SK-N-SH (cell line): ENCODE results near the gene SELENOS. TPM values are rescaled to one million over a fixed set of nuclear protein-coding genes. Genes with fewer than 3 reads are reported as not detected.

Experiments used
- CTCF ChIA-PET: fragments of 300-600, 350-600 bp; formaldehyde crosslinking; extraction: SDS; loops from one replicate; lab custom pipeline; 2021; lab: Yijun Ruan, JAX
- POLR2A ChIA-PET: fragments of 350-600 bp; sonication (Branson Sonifier 250); formaldehyde crosslinking; extraction: SDS; loops from one replicate; lab custom pipeline; 2020; ENCODE audit warnings: antibody characterized with exemption, inconsistent platforms; lab: Yijun Ruan, JAX
- DNase-seq: peaks from one replicate; pipeline ENCODE4 v3.0.0; 2012
- H2AFZ ChIP-seq: fragments of 200-600 bp; sonication (generic); 2 replicates; pipeline ENCODE4 v1.8.1; 2016; ENCODE audit warnings: antibody characterized with exemption, mild to moderate bottlenecking, low read depth
- H3F3A ChIP-seq: fragments of 200-600 bp; sonication (generic); replicated peaks from 2 replicates; pipeline ENCODE3; 2016; ENCODE audit warnings: antibody characterized with exemption, mild to moderate bottlenecking; ENCODE audit not compliant: insufficient read depth
- H3K27ac ChIP-seq, 2 experiments: fragments of 200-500 bp in 1 of 2; fragments of 200-600 bp in 1 of 2; sonication (Bioruptor generic) in 1 of 2; sonication (generic), shearing (Covaris generic) in 1 of 2; 2 replicates each; pipeline versions ENCODE4 v1.5.1 to v1.6.1; 2014 to 2016; ENCODE audit warnings: low read depth in 2 of 2, inconsistent platforms in 1 of 2, low read length in 1 of 2, mild to moderate bottlenecking in 1 of 2, mixed read lengths in 1 of 2
- H3K27me3 ChIP-seq: fragments of 200-600 bp; sonication (generic), shearing (Covaris generic); 2 replicates; pipeline ENCODE4 v1.6.1; 2016; ENCODE audit warnings: mixed run types; ENCODE audit not compliant: insufficient read depth
- H3K36me3 ChIP-seq, 2 experiments: fragments of 200-500 bp in 1 of 2; fragments of 200-600 bp in 1 of 2; sonication (Bioruptor generic) in 1 of 2; sonication (generic) in 1 of 2; replicated peaks in 1 of 2; 2 replicates each; pipeline versions ENCODE3 to v1.5.1; 2014 to 2016; ENCODE audit warnings: low read length in 1 of 2, mild to moderate bottlenecking in 1 of 2; ENCODE audit not compliant: insufficient read depth in 2 of 2, control insufficient read depth in 1 of 2
- H3K4me1 ChIP-seq, 2 experiments: fragments of 200-500 bp in 1 of 2; fragments of 200-600 bp in 1 of 2; sonication (Bioruptor generic) in 1 of 2; sonication (generic), shearing (Covaris generic) in 1 of 2; 2 replicates each; pipeline versions ENCODE4 v1.5.1 to v1.6.1; 2014 to 2016; ENCODE audit warnings: low read depth in 1 of 2, low read length in 1 of 2, mixed run types in 1 of 2; ENCODE audit not compliant: insufficient read depth in 2 of 2, control insufficient read depth in 1 of 2
- H3K4me2 ChIP-seq: fragments of 200-600 bp; sonication (generic), shearing (Covaris generic); 2 replicates; pipeline ENCODE4 v1.6.1; 2017; ENCODE audit warnings: mixed run types
- H3K4me3 ChIP-seq, 2 experiments: fragments of 200-500 bp in 1 of 2; fragments of 200-600 bp in 1 of 2; sonication (Bioruptor generic) in 1 of 2; sonication (generic), shearing (Covaris generic) in 1 of 2; 2 replicates each; pipeline versions ENCODE4 v1.5.1 to v1.8.1; 2014 to 2016; ENCODE audit warnings: low read depth in 2 of 2, inconsistent platforms in 1 of 2, low read length in 1 of 2, mild to moderate bottlenecking in 1 of 2, mixed read lengths in 1 of 2, moderate library complexity in 1 of 2
- H3K79me2 ChIP-seq: fragments of 200-600 bp; sonication (generic); 2 replicates; pipeline ENCODE4 v1.8.1; 2017; ENCODE audit warnings: mild to moderate bottlenecking; ENCODE audit not compliant: insufficient read depth
- H3K9ac ChIP-seq: fragments of 200-600 bp; sonication (generic); 2 replicates; pipeline ENCODE4 v1.6.1; 2017; ENCODE audit warnings: mixed run types
- H3K9me2 ChIP-seq: fragments of 200-600 bp; sonication (generic); 2 replicates; pipeline ENCODE4 v1.6.1; 2017; ENCODE audit warnings: mixed run types
- H3K9me3 ChIP-seq: fragments of 200-600 bp; sonication (generic); 2 replicates; pipeline ENCODE4 v1.6.1; 2017; ENCODE audit warnings: mixed run types, mild to moderate bottlenecking, moderate library complexity
- H4K20me1 ChIP-seq: fragments of 200-600 bp; sonication (generic); 2 replicates; pipeline ENCODE4 v1.6.1; 2017; ENCODE audit warnings: mild to moderate bottlenecking, mixed run types; ENCODE audit not compliant: insufficient read depth
- ELF1 ChIP-seq: IDR thresholded peaks from 2 replicates; pipeline ENCODE4 v1.4.0; 2012
- EZH2phosphoT487 ChIP-seq: fragments of 200-600 bp; sonication (generic); IDR thresholded peaks from 2 replicates; pipeline ENCODE4 v1.6.1; 2017; ENCODE audit warnings: low read depth, mixed run types, mild to moderate bottlenecking, antibody characterized with exemption, moderate library complexity, borderline replicate concordance
- FOXJ3 ChIP-seq: sonication (generic); formaldehyde crosslinking; IDR thresholded peaks from 2 replicates; pipeline ENCODE4 v1.5.1; 2020; ENCODE audit warnings: mild to moderate bottlenecking, missing genetic modification reagents
- FOXM1 ChIP-seq: IDR thresholded peaks from 2 replicates; pipeline ENCODE4 v1.4.0; 2012; ENCODE audit warnings: low read depth, mild to moderate bottlenecking
- GABPA ChIP-seq: IDR thresholded peaks from 2 replicates; pipeline ENCODE4 v1.4.0; 2012; ENCODE audit warnings: low read depth, mild to moderate bottlenecking
- GATA2 ChIP-seq: sonication (generic); formaldehyde crosslinking; IDR thresholded peaks from 2 replicates; pipeline ENCODE4 v1.5.0; 2020; ENCODE audit warnings: mild to moderate bottlenecking, missing genetic modification reagents
- IRF3 ChIP-seq: fragments of 150-350 bp; IDR thresholded peaks from 2 replicates; pipeline ENCODE4 v1.6.1; 2016; ENCODE audit warnings: mild to moderate bottlenecking, low read depth, low read length
- JUND ChIP-seq: IDR thresholded peaks from 2 replicates; pipeline ENCODE4 v1.4.0; 2012
- MAX ChIP-seq: IDR thresholded peaks from 2 replicates; pipeline ENCODE4 v1.4.0; 2012; ENCODE audit warnings: low read depth
- MXI1 ChIP-seq: IDR thresholded peaks from 2 replicates; pipeline ENCODE4 v1.6.1; 2012; ENCODE audit warnings: mild to moderate bottlenecking, low read depth, low read length, improper control_type of control experiment
- NFIC ChIP-seq: IDR thresholded peaks from 2 replicates; pipeline ENCODE4 v1.4.0; 2012; ENCODE audit warnings: borderline replicate concordance
- NRF1 ChIP-seq: IDR thresholded peaks from 2 replicates; pipeline ENCODE4 v1.6.1; 2012; ENCODE audit warnings: low read depth, mild to moderate bottlenecking, low read length
- POLR2AphosphoS5 ChIP-seq: IDR thresholded peaks from 2 replicates; pipeline ENCODE4 v1.6.1; 2012; ENCODE audit warnings: low read depth, low read length
- RAD21 ChIP-seq: IDR thresholded peaks from 2 replicates; pipeline ENCODE4 v1.6.1; 2012; ENCODE audit warnings: mild to moderate bottlenecking, low read length
- RFX5 ChIP-seq: IDR thresholded peaks from 2 replicates; pipeline ENCODE4 v1.6.1; 2012; ENCODE audit warnings: mild to moderate bottlenecking, improper control_type of control experiment, low read length
- RXRA ChIP-seq: IDR thresholded peaks from 2 replicates; pipeline ENCODE4 v1.4.0; 2012; ENCODE audit warnings: low read depth, mild to moderate bottlenecking, borderline replicate concordance
- SIN3A ChIP-seq: IDR thresholded peaks from 2 replicates; pipeline ENCODE4 v1.6.1; 2012; ENCODE audit warnings: low read depth, mild to moderate bottlenecking, low read length, moderate library complexity, borderline replicate concordance
- SMC3 ChIP-seq: IDR thresholded peaks from 2 replicates; pipeline ENCODE4 v1.6.1; 2012; ENCODE audit warnings: low read depth, low read length, improper control_type of control experiment
- TAF1 ChIP-seq: IDR thresholded peaks from 2 replicates; pipeline ENCODE4 v1.6.1; 2012; ENCODE audit warnings: low read depth, mild to moderate bottlenecking, low read length, moderate library complexity, borderline replicate concordance
- TCF12 ChIP-seq: IDR thresholded peaks from 2 replicates; pipeline ENCODE4 v1.4.0; 2012
- WGBS: methylation state at CpG from one replicate; pipeline ENCODE4 v1.1.6; 2017; ENCODE audit warnings: low lambda C conversion rate; 5-methylcytosine and 5-hydroxymethylcytosine counted together
- polyA plus RNA-seq, 3 experiments: library from polyadenylated mRNA; depleted of rRNA; stranded (reverse); fragments of >200 nt; gene quantifications; 2 replicates each; pipeline ENCODE4 v1.2.3, GENCODE V29; 2012
- TF ChIP-seq, protein P1 (sequence below): IDR thresholded peaks from 2 replicates; pipeline ENCODE4 v1.4.0; 2012; ENCODE audit warnings: low read depth, borderline replicate concordance
- TF ChIP-seq, protein P2 (sequence below): IDR thresholded peaks from 2 replicates; pipeline ENCODE4; 2012

SELENOS gene
- polyA plus RNA-seq, 1 of the 3 experiments (the other 2 are of a cell fraction) = 101 TPM

- Histone ChIP-seq H4K20me1 (no peaks in the 10 kb centered on the region), H3K9me3 (no peaks in the 10 kb centered on the region), H3F3A (no peaks in the 10 kb centered on the region), H3K36me3 (no peaks in the 10 kb centered on the region), H3K79me2 (no peaks in the 10 kb centered on the region), H3K4me2 (no peak overlapping the region), H3K27ac (no peak overlapping the region), H3K4me3 (no peak overlapping the region), H3K4me1 (peaks cover 0 to 2% of the 10 kb centered on the region in 2 experiments; a peak in 1 of 4 replicates), H2AFZ (no peak overlapping the region), H3K9me2 (no peaks in the 10 kb centered on the region), H3K9ac (no peak overlapping the region), H3K27me3 (peaks cover 8% of the 10 kb centered on the region; the same call in 1 of the 2 replicates)
- ChIA-PET POLR2A (no interaction called here), CTCF (interaction anchor here (1.2 kb wide), 1 partner anchor 25 kb away, joined by 4 read pairs; no protein-coding TSS in a partner anchor)
- 71% methylated on average over 13 of the region's 13 CpGs for WGBS
- no peak for DNase-seq
- no peak for TF ChIP-seq FOXJ3 (CRISPR knock-in tag)
- no peak for TF ChIP-seq MXI1
- no peak for TF ChIP-seq SIN3A
- no peak for TF ChIP-seq ELF1
- no peak for TF ChIP-seq NFIC
- no peak for TF ChIP-seq FOXM1
- no peak for TF ChIP-seq RXRA
- TF ChIP-seq NRF1 = no peak
- TF ChIP-seq TAF1 = no peak
- TF ChIP-seq JUND = no peak
- TF ChIP-seq POLR2AphosphoS5 = no peak
- TF ChIP-seq EZH2phosphoT487 = no peak
Observed at GRCh38 chr15:101324524-101325177, 47.4 kb upstream of the SELENOS start.

- no peaks in the 10 kb centered on the region for H3F3A ChIP-seq
- no peak for TF ChIP-seq RXRA
- TF ChIP-seq GATA2 (CRISPR knock-in tag) = no peak
- TF ChIP-seq MAX = no peak
- TF ChIP-seq EZH2phosphoT487 = no peak
- TF ChIP-seq GABPA = no peak
- no peak for TF ChIP-seq TCF12
- no peak for TF ChIP-seq RAD21
- TF ChIP-seq, protein P1, sequence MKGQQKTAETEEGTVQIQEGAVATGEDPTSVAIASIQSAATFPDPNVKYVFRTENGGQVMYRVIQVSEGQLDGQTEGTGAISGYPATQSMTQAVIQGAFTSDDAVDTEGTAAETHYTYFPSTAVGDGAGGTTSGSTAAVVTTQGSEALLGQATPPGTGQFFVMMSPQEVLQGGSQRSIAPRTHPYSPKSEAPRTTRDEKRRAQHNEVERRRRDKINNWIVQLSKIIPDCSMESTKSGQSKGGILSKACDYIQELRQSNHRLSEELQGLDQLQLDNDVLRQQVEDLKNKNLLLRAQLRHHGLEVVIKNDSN = no peak
- no peak for TF ChIP-seq ELF1
- TF ChIP-seq IRF3 = no peak
- no peak for TF ChIP-seq RFX5
- TF ChIP-seq MXI1 = no peak
- TF ChIP-seq, protein P2, sequence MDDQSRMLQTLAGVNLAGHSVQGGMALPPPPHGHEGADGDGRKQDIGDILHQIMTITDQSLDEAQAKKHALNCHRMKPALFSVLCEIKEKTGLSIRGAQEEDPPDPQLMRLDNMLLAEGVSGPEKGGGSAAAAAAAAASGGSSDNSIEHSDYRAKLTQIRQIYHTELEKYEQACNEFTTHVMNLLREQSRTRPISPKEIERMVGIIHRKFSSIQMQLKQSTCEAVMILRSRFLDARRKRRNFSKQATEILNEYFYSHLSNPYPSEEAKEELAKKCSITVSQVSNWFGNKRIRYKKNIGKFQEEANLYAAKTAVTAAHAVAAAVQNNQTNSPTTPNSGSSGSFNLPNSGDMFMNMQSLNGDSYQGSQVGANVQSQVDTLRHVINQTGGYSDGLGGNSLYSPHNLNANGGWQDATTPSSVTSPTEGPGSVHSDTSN = no peak
- TF ChIP-seq SMC3 = no peak
- no peak for TF ChIP-seq TAF1
- 67% methylated on average over 17 of the region's 21 CpGs for WGBS
- no peak for DNase-seq
- no peak overlapping the region for H3K4me2 ChIP-seq
- no peak overlapping the region for H3K4me3 ChIP-seq
- H2AFZ ChIP-seq = no peak overlapping the region
- no peaks in the 10 kb centered on the region for H4K20me1 ChIP-seq
- POLR2A ChIA-PET = no interaction called here
- H3K9ac ChIP-seq = no peak overlapping the region
- peaks cover 0 to 8% of the 10 kb centered on the region in 2 experiments; a peak in 1 of 4 replicates for H3K4me1 ChIP-seq
- H3K36me3 ChIP-seq = no peaks in the 10 kb centered on the region
- no peaks in the 10 kb centered on the region for H3K9me2 ChIP-seq
- peaks cover 8% of the 10 kb centered on the region; the same call in 1 of the 2 replicates for H3K27me3 ChIP-seq
- CTCF ChIA-PET = interaction anchor here (1.2 kb wide), 1 partner anchor 25 kb away, joined by 4 read pairs; no protein-coding TSS in a partner anchor
- H3K79me2 ChIP-seq = no peaks in the 10 kb centered on the region
- H3K9me3 ChIP-seq = no peaks in the 10 kb centered on the region
- H3K27ac ChIP-seq = no peak overlapping the region
Observed at GRCh38 chr15:101323793-101324523, 46.7 kb upstream of the SELENOS start.
